Esophagus squamous epithelium (tissue), 5 donors: ENCODE measurements around the gene TNS1. TPM values are rescaled to one million over a fixed set of nuclear protein-coding genes. Genes with fewer than 3 reads are reported as not detected.

Experiments
- DNase-seq: peaks from one replicate; lab custom pipeline; 2025; lab: John Stamatoyannopoulos, UW
- H3K27ac ChIP-seq, 4 donors: fragments of 200-600 bp; sonication (generic); one replicate each; pipeline ENCODE4 v1.5.1; 2016 to 2019; ENCODE audit warnings: mild to moderate bottlenecking in 1 of 4
- H3K27me3 ChIP-seq, 4 donors: fragments of 200-600 bp; sonication (generic); 1 replicate in 3 of 4; 2 replicates in 1 of 4; pipeline versions ENCODE4 v1.5.1 to v1.6.0; 2017 to 2021; ENCODE audit warnings: antibody characterized with exemption in 1 of 4
- H3K36me3 ChIP-seq, 3 donors: fragments of 200-600 bp; sonication (generic); one replicate each; pipeline ENCODE4 v1.5.1; 2016 to 2019
- H3K4me1 ChIP-seq, 3 donors: fragments of 200-600 bp; sonication (generic); one replicate each; pipeline ENCODE4 v1.5.1; 2017 to 2019
- H3K4me3 ChIP-seq, 4 donors: fragments of 200-600 bp; sonication (generic); 1 replicate in 3 of 4; 2 replicates in 1 of 4; pipeline ENCODE4 v1.5.1; 2016 to 2019; ENCODE audit warnings: mild to moderate bottlenecking in 2 of 4, moderate library complexity in 1 of 4
- H3K9me3 ChIP-seq, 3 donors: fragments of 200-600 bp; sonication (generic); one replicate each; pipeline ENCODE4 v1.5.1; 2016 to 2019
- POLR2A ChIP-seq, 4 donors: fragments of 450-650 bp; IDR thresholded peaks; one replicate each; pipeline ENCODE4 v1.6.1; 2017; ENCODE audit warnings: antibody characterized with exemption in 4 of 4, mild to moderate bottlenecking in 4 of 4, moderate library complexity in 3 of 4
- WGBS, 2 donors: methylation state at CpG; one replicate each; pipeline ENCODE4 v1.1.5; 2018; 5-methylcytosine and 5-hydroxymethylcytosine counted together
- intact Hi-C: fragments of 100-400 bp; cut with DNase I; formaldehyde crosslinking; loops from one replicate; pipeline ENCODE4 v1.15.0; 2022
- total RNA-seq, 4 donors: library from RNA; depleted of rRNA; stranded (reverse); fragments of >200 nt; gene quantifications; one replicate each; pipeline ENCODE4 v1.1.0, GENCODE V29; 2016
- TF ChIP-seq, protein P1 (sequence below), 6 experiments: fragments of 450-650 bp in 4 of 6; fragments of 200-600 bp in 2 of 6; sonication (generic) in 2 of 6; IDR thresholded peaks; one replicate each; pipeline ENCODE4 v1.5.1; 2016 to 2019; ENCODE audit warnings: antibody characterized with exemption in 6 of 6, mild to moderate bottlenecking in 4 of 6, moderate library complexity in 4 of 6
- donor health status: DM: yes; HTN: yes; CAD: no.

The TNS1 gene
- total RNA-seq, 4 donors from 2014 or later: 34.7 to 201 (median 59.2) TPM

DNA sequence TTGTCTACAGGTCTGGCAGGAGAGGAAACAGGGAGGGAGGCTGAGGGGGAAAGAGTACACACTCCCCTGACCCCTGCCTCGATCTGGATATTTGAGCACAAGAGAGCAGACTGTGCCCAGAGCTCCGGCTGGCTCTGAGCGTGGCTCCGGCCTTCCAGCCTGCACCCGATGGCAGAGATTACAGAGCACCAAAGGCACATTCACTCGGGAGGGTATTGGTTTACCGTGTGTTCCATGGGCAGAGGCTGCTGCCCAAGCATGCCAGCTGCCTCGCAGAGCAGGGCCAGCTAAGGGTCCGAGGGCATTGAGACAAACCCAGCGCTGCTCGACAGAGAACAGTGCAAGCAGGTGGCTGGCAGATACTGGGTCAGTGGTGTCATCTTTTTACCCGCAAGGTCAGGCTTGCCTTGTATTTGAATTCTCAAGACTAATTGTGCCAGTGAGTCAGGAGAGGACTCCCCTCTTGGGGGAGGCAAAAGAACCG is 132.2 kb downstream of the TNS1 start:
- Histone ChIP-seq H3K27ac (peak overlapping the region in 2 of 4 donors; percentile 48 to 50), H3K4me1 (peaks cover 0 to 53% (median 13%) of the 10 kb centered on the region in 3 donors), H3K27me3 (no peaks in the 10 kb centered on the region), H3K36me3 (peaks cover 10 to 98% (median 18%) of the 10 kb centered on the region in 3 donors), H3K9me3 (no peaks in the 10 kb centered on the region), H3K4me3 (no peak overlapping the region)
- 69 to 79% methylated on average over 6 to 9 of the region's 13 CpGs for WGBS, 2 donors
- DNase-seq: no peak
- intact Hi-C loops: no loop called here
- TF ChIP-seq POLR2A (IDR thresholded peaks at IDR 0.05): no peak
- TF ChIP-seq, protein P1, sequence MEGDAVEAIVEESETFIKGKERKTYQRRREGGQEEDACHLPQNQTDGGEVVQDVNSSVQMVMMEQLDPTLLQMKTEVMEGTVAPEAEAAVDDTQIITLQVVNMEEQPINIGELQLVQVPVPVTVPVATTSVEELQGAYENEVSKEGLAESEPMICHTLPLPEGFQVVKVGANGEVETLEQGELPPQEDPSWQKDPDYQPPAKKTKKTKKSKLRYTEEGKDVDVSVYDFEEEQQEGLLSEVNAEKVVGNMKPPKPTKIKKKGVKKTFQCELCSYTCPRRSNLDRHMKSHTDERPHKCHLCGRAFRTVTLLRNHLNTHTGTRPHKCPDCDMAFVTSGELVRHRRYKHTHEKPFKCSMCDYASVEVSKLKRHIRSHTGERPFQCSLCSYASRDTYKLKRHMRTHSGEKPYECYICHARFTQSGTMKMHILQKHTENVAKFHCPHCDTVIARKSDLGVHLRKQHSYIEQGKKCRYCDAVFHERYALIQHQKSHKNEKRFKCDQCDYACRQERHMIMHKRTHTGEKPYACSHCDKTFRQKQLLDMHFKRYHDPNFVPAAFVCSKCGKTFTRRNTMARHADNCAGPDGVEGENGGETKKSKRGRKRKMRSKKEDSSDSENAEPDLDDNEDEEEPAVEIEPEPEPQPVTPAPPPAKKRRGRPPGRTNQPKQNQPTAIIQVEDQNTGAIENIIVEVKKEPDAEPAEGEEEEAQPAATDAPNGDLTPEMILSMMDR (IDR thresholded peaks at IDR 0.05): no peak

DNA sequence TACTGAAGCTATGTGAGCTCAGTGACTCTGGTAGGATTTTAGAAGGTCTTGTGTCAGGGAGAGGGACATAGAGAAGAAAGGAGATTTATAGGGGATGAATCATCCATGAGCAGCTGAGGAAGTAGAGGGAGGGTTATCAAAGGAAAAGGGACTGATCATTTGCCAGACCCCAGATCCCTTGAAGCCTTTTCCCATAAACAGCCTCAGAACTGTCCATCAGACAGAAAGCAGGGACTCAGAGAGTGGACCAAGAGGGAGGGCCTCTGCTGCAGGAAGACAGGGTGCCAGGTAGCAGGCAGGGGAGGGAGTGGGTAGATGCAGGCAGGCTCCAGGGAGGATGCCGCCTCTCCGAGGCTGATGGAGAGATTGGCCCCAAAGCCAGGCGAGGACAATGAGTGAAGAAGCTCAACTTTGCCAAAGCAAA is 133.9 kb downstream of the TNS1 start:
- no peak overlapping the region for H3K4me3 ChIP-seq
- peak overlapping the region in 3 of 4 donors; percentile 10 to 48 (median 47) for H3K27ac ChIP-seq
- DNase-seq: no peak
- intact Hi-C loops: no loop called here
- TF ChIP-seq, protein P1 (IDR thresholded peaks at IDR 0.05): no peak
- 51 to 83% methylated on average over 1 to 3 of the region's 3 CpGs for WGBS, 2 donors
- H3K4me1 ChIP-seq: peaks cover 0 to 53% (median 5%) of the 10 kb centered on the region in 3 donors
- H3K27me3 ChIP-seq: no peaks in the 10 kb centered on the region
- H3K36me3 ChIP-seq: peaks cover 11 to 100% (median 15%) of the 10 kb centered on the region in 3 donors
- H3K9me3 ChIP-seq: no peaks in the 10 kb centered on the region

DNA sequence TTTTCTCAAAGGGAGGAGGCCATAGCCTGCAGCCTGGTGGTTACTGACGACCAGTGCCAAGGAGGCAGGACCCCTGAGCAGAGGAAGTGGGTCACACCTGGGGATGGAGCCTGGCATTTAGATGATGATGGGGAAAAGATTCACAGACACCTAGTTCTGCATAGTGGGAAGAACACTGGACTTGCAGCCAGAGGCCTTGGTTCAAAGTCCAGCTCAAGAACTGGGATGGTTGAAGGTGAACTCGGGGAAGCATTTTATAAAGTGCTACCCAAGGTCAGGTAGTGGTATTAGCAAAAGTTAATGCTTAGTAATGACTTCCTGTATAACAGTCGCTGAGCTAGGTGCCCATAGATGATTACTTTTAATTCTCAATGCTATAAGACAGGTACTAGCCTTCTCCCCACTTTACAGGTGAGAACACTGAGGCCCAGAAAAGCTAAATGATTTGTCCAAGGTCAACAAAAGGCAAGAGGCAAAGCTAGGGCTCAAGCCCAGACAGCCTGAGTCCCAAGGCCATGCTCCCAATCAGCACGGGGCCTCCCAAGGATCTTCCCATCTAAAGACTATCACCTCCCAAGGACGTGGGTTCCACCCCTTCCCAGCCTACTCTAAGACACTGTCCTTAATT is 134.4 kb downstream of the TNS1 start:
- no peak for TF ChIP-seq POLR2A (IDR thresholded peaks at IDR 0.05)
- TF ChIP-seq, protein P1 (IDR thresholded peaks at IDR 0.05): no peak
- H3K4me1 ChIP-seq: peaks cover 0 to 58% (median 5%) of the 10 kb centered on the region in 3 donors
- intact Hi-C loops: no loop called here
- no peaks in the 10 kb centered on the region for H3K9me3 ChIP-seq
- H3K36me3 ChIP-seq: peaks cover 11 to 100% (median 15%) of the 10 kb centered on the region in 3 donors
- no peak overlapping the region for H3K4me3 ChIP-seq
- H3K27me3 ChIP-seq: no peaks in the 10 kb centered on the region
- 73 to 85% methylated on average over 4 to 5 of the region's 5 CpGs for WGBS, 2 donors
- no peak for DNase-seq
- peak overlapping the region in 3 of 4 donors; percentile 10 to 48 (median 11) for H3K27ac ChIP-seq

DNA sequence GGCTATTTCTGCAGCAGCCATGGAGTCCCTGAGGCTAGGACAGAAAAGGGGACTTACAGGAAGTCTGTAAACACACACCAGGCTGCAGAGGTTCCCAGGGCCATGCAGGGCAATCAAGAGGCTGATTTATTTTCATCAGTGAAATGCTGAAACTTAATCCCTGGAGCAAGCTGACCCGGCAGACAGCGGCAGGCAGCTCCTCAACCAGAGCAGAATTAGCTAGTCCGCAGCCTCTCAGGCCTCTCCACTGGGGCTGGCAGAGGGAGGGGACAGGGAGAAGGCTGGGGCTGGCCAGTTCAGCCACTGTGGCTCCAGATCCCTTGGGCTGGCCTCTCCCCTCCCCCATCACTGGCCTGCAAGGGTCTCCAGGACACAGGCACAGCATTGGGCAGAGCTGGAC is 136.3 kb downstream of the TNS1 start:
- no peaks in the 10 kb centered on the region for H3K9me3 ChIP-seq
- H3K27ac ChIP-seq: peak overlapping the region in 1 of 4 donors; percentile 26
- DNase-seq: no peak
- TF ChIP-seq, protein P1 (IDR thresholded peaks at IDR 0.05): no peak
- TF ChIP-seq POLR2A (IDR thresholded peaks at IDR 0.05): no peak
- peaks cover 10 to 100% (median 19%) of the 10 kb centered on the region in 3 donors for H3K36me3 ChIP-seq
- no peak overlapping the region for H3K4me3 ChIP-seq
- intact Hi-C loops: no loop called here
- WGBS, 2 donors: 80% methylated on average over 1 of the region's 3 CpGs; no CpG with 5 or more reads in 1 of the 2 donors
- H3K27me3 ChIP-seq: no peaks in the 10 kb centered on the region
- H3K4me1 ChIP-seq: peaks cover 0 to 74% (median 8%) of the 10 kb centered on the region in 3 donors
